H1 (cell line): Measurements from ENCODE around the gene SCAF11.

ENCODE experiments used
- BACH1 ChIP-seq: IDR thresholded peaks from 2 replicates; pipeline ENCODE4 v1.6.1; 2012; ENCODE audit warnings: low read length, improper control_type of control experiment
- CEBPB ChIP-seq: IDR thresholded peaks from 2 replicates; pipeline ENCODE4 v1.6.1; 2012; ENCODE audit warnings: low read depth, low read length
- CHD1 ChIP-seq: IDR thresholded peaks from 2 replicates; pipeline ENCODE4 v1.6.1; 2012; ENCODE audit warnings: low read depth, low read length, improper control_type of control experiment
- CREB1 ChIP-seq: IDR thresholded peaks from 2 replicates; pipeline ENCODE4 v1.6.1; 2012; ENCODE audit warnings: inconsistent platforms
- JUN ChIP-seq: IDR thresholded peaks from 2 replicates; pipeline ENCODE4 v1.6.1; 2011; ENCODE audit warnings: low read depth, mild to moderate bottlenecking, improper control_type of control experiment, low read length
- JUND ChIP-seq: IDR thresholded peaks from 2 replicates; pipeline ENCODE4 v1.6.1; 2011; ENCODE audit warnings: mild to moderate bottlenecking, improper control_type of control experiment, low read length
- POLR2AphosphoS5 ChIP-seq: IDR thresholded peaks from 2 replicates; pipeline ENCODE4 v1.6.1; 2011; ENCODE audit warnings: low read depth, low read length
- RAD21 ChIP-seq, 2 experiments: IDR thresholded peaks in 1 of 2; conservative IDR thresholded peaks in 1 of 2; 2 replicates each; pipeline ENCODE4 v1.6.1; 2011; ENCODE audit warnings: low read depth in 2 of 2, low read length in 2 of 2, improper control_type of control experiment in 1 of 2, inconsistent platforms in 1 of 2, mild to moderate bottlenecking in 1 of 2, moderate library complexity in 1 of 2
- SP2 ChIP-seq: IDR thresholded peaks from 2 replicates; pipeline ENCODE4 v1.6.1; 2012; ENCODE audit warnings: mild to moderate bottlenecking, low read length, inconsistent platforms
- ZNF274 ChIP-seq: IDR thresholded peaks from 2 replicates; pipeline ENCODE4 v1.7.0; 2012; ENCODE audit warnings: low read length, borderline replicate concordance; ENCODE audit errors: extremely low read depth
- TF ChIP-seq, protein P1 (sequence below), 3 experiments: IDR thresholded peaks; 1 replicate in 2 of 3; 2 replicates in 1 of 3; pipeline versions ENCODE4 v1.5.1 to v1.6.1; 2011; ENCODE audit warnings: low read length in 3 of 3, mild to moderate bottlenecking in 3 of 3, inconsistent platforms in 2 of 3, low read depth in 1 of 3, moderate library complexity in 1 of 3; ENCODE audit not compliant: insufficient read depth in 1 of 3; ENCODE audit errors: control extremely low read depth in 1 of 3
- TF ChIP-seq, protein P2 (sequence below): IDR thresholded peaks from 2 replicates; pipeline ENCODE4 v1.6.1; 2012; ENCODE audit warnings: inconsistent platforms

DNA sequence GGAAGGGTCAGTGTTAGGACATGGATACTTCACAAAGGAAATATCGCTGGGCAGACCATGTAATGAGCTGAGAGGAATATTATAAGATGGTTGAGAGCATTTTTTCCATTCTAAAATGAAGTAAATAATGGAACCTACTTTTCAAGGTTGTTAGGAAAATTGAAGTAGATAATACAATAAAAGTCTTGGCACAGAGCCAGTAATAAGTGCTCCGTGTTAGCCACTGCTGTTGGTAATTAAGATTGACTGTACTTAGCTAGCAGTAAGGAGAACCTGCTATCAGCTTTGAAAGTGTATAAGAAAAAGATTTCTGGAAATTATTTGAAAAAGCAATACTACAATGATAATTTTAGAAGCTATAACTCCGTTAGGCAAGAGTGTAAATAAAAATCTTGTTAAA lies 77.6 kb downstream of the SCAF11 start:
- TF ChIP-seq, protein P1, sequence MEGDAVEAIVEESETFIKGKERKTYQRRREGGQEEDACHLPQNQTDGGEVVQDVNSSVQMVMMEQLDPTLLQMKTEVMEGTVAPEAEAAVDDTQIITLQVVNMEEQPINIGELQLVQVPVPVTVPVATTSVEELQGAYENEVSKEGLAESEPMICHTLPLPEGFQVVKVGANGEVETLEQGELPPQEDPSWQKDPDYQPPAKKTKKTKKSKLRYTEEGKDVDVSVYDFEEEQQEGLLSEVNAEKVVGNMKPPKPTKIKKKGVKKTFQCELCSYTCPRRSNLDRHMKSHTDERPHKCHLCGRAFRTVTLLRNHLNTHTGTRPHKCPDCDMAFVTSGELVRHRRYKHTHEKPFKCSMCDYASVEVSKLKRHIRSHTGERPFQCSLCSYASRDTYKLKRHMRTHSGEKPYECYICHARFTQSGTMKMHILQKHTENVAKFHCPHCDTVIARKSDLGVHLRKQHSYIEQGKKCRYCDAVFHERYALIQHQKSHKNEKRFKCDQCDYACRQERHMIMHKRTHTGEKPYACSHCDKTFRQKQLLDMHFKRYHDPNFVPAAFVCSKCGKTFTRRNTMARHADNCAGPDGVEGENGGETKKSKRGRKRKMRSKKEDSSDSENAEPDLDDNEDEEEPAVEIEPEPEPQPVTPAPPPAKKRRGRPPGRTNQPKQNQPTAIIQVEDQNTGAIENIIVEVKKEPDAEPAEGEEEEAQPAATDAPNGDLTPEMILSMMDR (IDR thresholded peaks at IDR 0.05; ENCODE audit: control extremely low read depth in 1 of 3, insufficient read depth in 1 of 3, low read depth in 1 of 3, low read length in 3 of 3) = no peak
- TF ChIP-seq BACH1 (no peak), POLR2AphosphoS5 (no peak), JUN (no peak), CREB1 (no peak), CEBPB (no peak), CHD1 (no peak), RAD21 (IDR thresholded peaks at IDR 0.05 in 1 of 2, conservative IDR thresholded peaks at IDR 0.05 in 1 of 2; ENCODE audit: low read depth in 2 of 2, low read length in 2 of 2) (no peak), JUND (no peak), SP2 (no peak), ZNF274 (no peak)
- TF ChIP-seq, protein P2, sequence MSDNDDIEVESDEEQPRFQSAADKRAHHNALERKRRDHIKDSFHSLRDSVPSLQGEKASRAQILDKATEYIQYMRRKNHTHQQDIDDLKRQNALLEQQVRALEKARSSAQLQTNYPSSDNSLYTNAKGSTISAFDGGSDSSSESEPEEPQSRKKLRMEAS = no peak
